GM21526 (cell line): ENCODE data around the gene ADAMTS2.

Source experiments
- ATAC-seq: cut with Tn5 transposase; IDR thresholded peaks from one replicate; pipeline ENCODE4 v1.9.1; 2021; ENCODE audit warnings: moderate library complexity; ENCODE audit not compliant: unreplicated experiment, low FRiP score

The ADAMTS2 gene

GRCh38 chr5:179134511-179134910 lies 210.8 kb downstream of the ADAMTS2 start:
- no peak for ATAC-seq

- ATAC-seq = no peak
These were observed 212.5 kb downstream of the ADAMTS2 start for GRCh38 chr5:179132586-179133355.

GRCh38 chr5:179131886-179132585 lies 213.2 kb downstream of the ADAMTS2 start:
- no peak for ATAC-seq

DNA sequence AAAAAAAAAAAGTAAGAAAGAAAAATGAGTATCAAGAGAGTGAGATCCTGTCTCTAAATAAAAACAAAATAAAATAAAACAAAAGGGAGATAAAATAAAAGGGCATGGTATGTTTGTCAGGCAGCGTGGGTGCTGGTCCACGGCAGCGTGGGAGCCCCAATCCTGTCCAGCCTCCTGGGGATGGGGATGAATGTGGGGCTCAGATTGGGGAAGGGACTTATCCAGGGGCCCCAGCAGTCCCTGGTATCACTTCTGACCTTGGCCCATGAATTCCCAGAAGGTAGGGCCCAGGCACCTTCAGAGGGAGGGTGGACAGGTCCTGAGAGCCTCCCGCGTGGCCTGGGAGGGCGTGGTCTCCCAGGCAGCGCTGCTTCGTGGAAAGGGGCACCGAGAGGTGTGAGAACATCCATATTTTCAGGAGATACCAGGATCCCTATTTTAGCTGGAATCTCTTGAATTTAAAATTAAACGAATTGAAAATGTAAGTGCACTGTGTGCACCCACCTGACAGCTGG lies 213.9 kb downstream of the ADAMTS2 start:
- ATAC-seq = no peak

DNA sequence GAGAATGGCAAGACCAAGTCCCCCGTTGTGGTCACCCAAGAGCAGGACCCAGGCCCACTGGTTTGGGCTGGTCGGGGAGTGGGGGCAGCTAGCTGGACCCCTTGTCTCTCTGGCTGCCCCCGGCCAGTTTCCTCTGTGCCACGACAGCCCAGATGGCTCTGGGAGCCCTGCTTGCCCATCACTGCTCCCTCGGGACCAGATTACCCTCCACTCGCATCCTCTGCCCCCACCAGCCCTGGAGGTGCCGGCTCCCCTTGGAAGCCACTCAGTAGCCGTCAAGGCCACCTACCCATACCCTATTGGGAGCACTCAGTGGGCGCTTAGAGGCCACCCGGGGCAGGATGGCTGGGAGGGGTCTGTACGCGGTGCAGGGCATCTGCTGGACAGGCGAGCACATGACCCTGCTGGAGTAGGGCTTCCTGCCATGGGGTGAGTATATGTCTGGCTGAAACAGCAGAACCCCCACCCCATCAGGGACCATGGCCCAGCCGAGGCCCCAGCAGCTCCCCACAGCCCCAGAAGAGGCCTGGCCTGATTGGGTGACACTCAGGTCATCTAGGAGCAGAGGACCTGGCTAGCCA lies 215.1 kb downstream of the ADAMTS2 start:
- no peak for ATAC-seq

- no peak for ATAC-seq
These were observed 215.6 kb downstream of the ADAMTS2 start for GRCh38 chr5:179129607-179130071.

- no peak for ATAC-seq
These were observed 216.3 kb downstream of the ADAMTS2 start for GRCh38 chr5:179128976-179129375.

DNA sequence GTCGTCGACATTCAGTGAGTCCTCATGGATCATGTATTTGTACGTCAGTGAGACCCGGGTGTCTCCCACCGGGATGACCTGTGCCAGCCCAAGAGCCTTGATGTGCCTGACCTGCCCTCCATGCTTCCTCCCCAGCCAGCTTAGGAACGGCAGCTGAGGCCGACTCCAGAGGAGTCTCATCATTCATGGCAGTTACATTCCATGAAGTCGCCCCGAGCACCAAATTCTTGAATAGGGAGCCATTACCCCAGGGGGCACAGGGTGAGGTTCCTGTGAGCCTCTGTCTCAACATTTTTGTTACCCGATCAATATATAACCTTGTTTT lies 217.3 kb downstream of the ADAMTS2 start:
- no peak for ATAC-seq

- no peak for ATAC-seq
These were observed 217.9 kb downstream of the ADAMTS2 start for GRCh38 chr5:179127136-179128040.

DNA sequence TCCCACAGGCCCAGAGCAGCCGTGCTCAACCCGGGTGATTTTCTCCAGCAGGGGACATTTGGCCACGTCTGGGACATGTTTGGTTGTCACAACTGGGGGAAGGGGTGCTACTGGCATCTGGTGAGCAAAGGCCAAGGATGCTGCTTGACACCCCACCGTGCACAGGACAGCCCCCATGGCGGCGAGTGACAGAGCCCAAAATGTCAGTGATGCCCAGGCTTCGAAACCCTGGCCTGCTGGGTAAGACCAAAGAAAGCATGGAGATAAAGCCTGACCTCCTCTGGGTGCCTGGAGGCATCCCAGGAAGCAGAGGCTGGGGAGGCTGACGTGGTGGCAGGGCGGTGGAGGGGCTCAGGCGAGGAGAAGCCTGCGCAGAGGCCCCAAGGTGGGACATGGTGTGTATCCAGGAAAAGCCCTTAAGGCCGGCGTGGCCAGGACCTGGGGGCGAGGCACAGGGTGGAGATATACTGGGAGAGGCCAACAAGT lies 218.7 kb downstream of the ADAMTS2 start:
- no peak for ATAC-seq

GRCh38 chr5:179125789-179126505 lies 219.3 kb downstream of the ADAMTS2 start:
- ATAC-seq = no peak

DNA sequence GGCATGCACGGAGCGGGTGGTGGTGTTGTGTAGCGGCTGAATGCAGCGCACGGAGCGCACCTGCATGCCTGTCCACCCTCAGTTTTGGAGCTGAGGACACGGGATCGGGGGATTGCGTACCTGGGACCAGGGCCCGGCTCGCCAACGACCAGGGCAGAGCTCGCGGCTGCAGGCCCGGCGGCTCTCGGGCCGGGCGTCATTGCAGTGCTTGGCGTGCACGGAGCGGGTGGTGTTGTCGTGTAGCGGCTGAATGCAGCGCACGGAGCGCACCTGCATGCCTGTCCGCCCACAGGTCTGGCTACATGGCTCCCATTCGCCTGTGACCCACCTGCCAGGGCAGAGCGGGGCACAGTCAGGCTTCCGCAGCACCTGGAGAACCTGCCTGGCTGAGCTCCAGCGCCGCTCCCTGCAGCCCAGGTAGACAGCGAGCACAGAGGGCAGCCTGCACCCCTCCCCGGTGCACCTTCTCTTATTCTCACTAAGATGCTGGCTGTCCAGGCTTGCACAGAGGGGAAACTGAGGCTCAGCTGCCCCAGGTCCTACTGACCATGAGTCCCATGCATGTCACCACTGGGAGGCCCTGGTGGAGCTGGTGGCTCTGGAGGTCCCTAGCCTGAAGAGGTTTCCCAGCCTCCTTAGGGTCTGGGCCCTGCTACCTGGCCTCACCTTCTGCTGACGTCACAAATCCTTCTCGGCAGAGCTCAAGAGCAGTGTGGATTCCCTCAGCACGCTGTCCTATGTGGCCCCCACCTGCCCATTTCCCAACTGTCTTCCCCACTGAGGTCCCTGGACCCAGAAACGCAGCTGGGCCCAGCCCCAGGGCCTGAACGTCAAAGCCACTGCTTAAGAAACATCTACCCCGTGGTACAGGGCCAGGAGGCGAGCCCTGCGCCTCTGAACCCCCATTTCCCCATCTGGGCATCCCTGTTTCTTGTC lies 220.1 kb downstream of the ADAMTS2 start:
- no peak for ATAC-seq

- ATAC-seq = no peak
These were observed 220.9 kb downstream of the ADAMTS2 start for GRCh38 chr5:179124273-179124852.

GRCh38 chr5:179123491-179124272 lies 221.6 kb downstream of the ADAMTS2 start:
- ATAC-seq = no peak

GRCh38 chr5:179123109-179123426 lies 222.2 kb downstream of the ADAMTS2 start:
- no peak for ATAC-seq

- ATAC-seq = no peak
These were observed 222.7 kb downstream of the ADAMTS2 start for GRCh38 chr5:179122411-179123108.

DNA sequence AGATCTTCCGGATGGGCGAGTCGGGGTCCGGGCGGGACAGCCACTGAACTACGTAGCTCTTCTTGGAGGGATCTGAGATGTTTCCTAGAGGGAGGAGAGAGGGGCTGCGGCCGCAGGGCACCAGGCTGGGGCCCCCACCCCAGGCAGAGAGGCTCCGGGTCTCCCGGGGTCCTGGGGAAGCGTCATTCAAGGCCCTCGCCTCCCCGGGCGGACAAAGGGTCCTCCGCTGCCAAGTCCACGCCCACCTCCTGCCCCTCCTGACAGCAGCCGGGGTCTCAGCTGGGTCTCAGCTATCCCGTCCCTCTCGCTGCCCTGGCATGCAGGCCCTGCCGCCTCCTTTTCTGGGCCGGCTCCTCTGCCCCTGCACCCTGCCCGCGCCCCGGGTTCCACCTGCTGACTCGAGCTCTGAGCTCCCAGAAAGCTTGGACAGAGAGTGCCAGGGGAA lies 223.6 kb downstream of the ADAMTS2 start:
- no peak for ATAC-seq
